Fibroblast of mammary gland (primary cell): ENCODE data around the gene VPS33B.

Source experiments
- DNase-seq: peaks from one replicate; pipeline ENCODE4 v3.0.0-alpha.2; 2010; ENCODE audit warnings: low read depth
- H3K4me3 ChIP-seq: 2 replicates; pipeline ENCODE4 v1.5.1; 2011; ENCODE audit warnings: low read depth, mild to moderate bottlenecking, low read length, moderate library complexity; ENCODE audit not compliant: control insufficient read depth
- CTCF ChIP-seq: conservative IDR thresholded peaks from 2 replicates; pipeline ENCODE4 v1.5.1; 2011; ENCODE audit warnings: low read depth, low read length, inconsistent platforms; ENCODE audit not compliant: control insufficient read depth, insufficient read depth

VPS33B gene

GRCh38 chr15:91065505-91065904, 43.1 kb upstream of the VPS33B start:
- DNase-seq, result no peak
- H3K4me3 ChIP-seq, result no peak overlapping the region
- no peak for TF ChIP-seq CTCF

GRCh38 chr15:91061997-91062396, 39.6 kb upstream of the VPS33B start:
- no peak for DNase-seq
- no peak for TF ChIP-seq CTCF
- H3K4me3 ChIP-seq, result no peak overlapping the region

GRCh38 chr15:91061230-91061629, 38.8 kb upstream of the VPS33B start:
- H3K4me3 ChIP-seq, result no peak overlapping the region
- no peak for TF ChIP-seq CTCF
- DNase-seq, result no peak

GRCh38 chr15:91055548-91056331, 33.3 kb upstream of the VPS33B start:
- H3K4me3 ChIP-seq, result no peak overlapping the region
- DNase-seq, result peak; percentile 66
- TF ChIP-seq CTCF, result peak; percentile 88

GRCh38 chr15:91054816-91055215, 32.4 kb upstream of the VPS33B start:
- no peak for DNase-seq
- no peak for TF ChIP-seq CTCF

GRCh38 chr15:91051248-91051647, 28.9 kb upstream of the VPS33B start:
- TF ChIP-seq CTCF, result no peak
- DNase-seq, result no peak
- no peak overlapping the region for H3K4me3 ChIP-seq

More at GRCh38 chr15:91054816-91055215, 32.4 kb upstream of the VPS33B start:
- no peak overlapping the region for H3K4me3 ChIP-seq
